SU-DHL-6 (cell line): ENCODE data around the gene DENND2A.

Experiments used
- EZH2phosphoT487 ChIP-seq: fragments of 200-600 bp; sonication (generic), shearing (Covaris generic); conservative IDR thresholded peaks from 2 replicates; pipeline ENCODE4 v1.6.1; 2018; ENCODE audit warnings: mild to moderate bottlenecking, antibody characterized with exemption, low read length, moderate library complexity, mixed read lengths
- TF ChIP-seq, protein P1 (sequence below): fragments of 200-600 bp; sonication (generic); IDR thresholded peaks from one replicate; pipeline ENCODE4 v1.5.1; 2017; ENCODE audit warnings: antibody characterized with exemption, mild to moderate bottlenecking, low read length, moderate library complexity; ENCODE audit not compliant: insufficient read depth, poor library complexity, severe bottlenecking

GRCh38 chr7:140659856-140660255, 19.2 kb upstream of the DENND2A start:
- TF ChIP-seq, protein P1, sequence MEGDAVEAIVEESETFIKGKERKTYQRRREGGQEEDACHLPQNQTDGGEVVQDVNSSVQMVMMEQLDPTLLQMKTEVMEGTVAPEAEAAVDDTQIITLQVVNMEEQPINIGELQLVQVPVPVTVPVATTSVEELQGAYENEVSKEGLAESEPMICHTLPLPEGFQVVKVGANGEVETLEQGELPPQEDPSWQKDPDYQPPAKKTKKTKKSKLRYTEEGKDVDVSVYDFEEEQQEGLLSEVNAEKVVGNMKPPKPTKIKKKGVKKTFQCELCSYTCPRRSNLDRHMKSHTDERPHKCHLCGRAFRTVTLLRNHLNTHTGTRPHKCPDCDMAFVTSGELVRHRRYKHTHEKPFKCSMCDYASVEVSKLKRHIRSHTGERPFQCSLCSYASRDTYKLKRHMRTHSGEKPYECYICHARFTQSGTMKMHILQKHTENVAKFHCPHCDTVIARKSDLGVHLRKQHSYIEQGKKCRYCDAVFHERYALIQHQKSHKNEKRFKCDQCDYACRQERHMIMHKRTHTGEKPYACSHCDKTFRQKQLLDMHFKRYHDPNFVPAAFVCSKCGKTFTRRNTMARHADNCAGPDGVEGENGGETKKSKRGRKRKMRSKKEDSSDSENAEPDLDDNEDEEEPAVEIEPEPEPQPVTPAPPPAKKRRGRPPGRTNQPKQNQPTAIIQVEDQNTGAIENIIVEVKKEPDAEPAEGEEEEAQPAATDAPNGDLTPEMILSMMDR = no peak
- TF ChIP-seq EZH2phosphoT487 = no peak
